GM12878 (cell line): Measurements from ENCODE around the gene C1QL2. TPM values are rescaled to one million over a fixed set of nuclear protein-coding genes. Genes with fewer than 3 reads are reported as not detected.

ENCODE experiments used
- ATAC-seq: fragments of 200-7000 bp; cut with Tn5 transposase; 3 replicates; pipeline ENCODE4 v1.9.1; 2020; ENCODE audit warnings: mild to moderate bottlenecking, moderate library complexity
- BruUV-seq: library from RNA; stranded (reverse); fragments of 400-500 nt; replicated peaks from 2 replicates; lab custom pipeline; 2021; lab: Mats Ljungman, UMichigan
- CTCF ChIA-PET: fragments of 300-600 bp; sonication (Branson Sonifier 250); formaldehyde crosslinking; extraction: SDS; loops from one replicate; lab custom pipeline; 2021; ENCODE audit warnings: inconsistent platforms; lab: Yijun Ruan, JAX
- POLR2A ChIA-PET: fragments of 350-600 bp; formaldehyde crosslinking; extraction: SDS; loops from one replicate; lab custom pipeline; 2021; ENCODE audit warnings: inconsistent platforms; lab: Charles Lee
- RAD21 ChIA-PET: fragments of 300-600 bp; sonication (Branson Sonifier 250); formaldehyde crosslinking; loops from one replicate; lab custom pipeline; 2023; ENCODE audit warnings: antibody characterized with exemption; ENCODE audit not compliant: unreplicated experiment; lab: Charles Lee
- SMC1A ChIA-PET: fragments of 300-600 bp; sonication (Branson Sonifier 250); formaldehyde crosslinking; loops from one replicate; lab custom pipeline; 2023; ENCODE audit not compliant: unreplicated experiment, uncharacterized antibody; lab: Charles Lee
- DNase-seq: peaks from one replicate; pipeline ENCODE4 v3.0.0-alpha.2; 2011; ENCODE audit warnings: low read depth, low spot score
- FAIRE-seq: peaks from 3 replicates; lab custom pipeline; 2011; peaks lifted over from hg19 to GRCh38; lab: Jason Lieb, UNC
- H2AFZ ChIP-seq: 2 replicates; pipeline ENCODE4 v1.6.0; 2011; ENCODE audit warnings: low read depth, low read length, control low read depth; ENCODE audit not compliant: control insufficient read depth
- H3K27ac ChIP-seq: 2 replicates; pipeline ENCODE4 v1.5.1; 2011; ENCODE audit warnings: control low read depth; ENCODE audit not compliant: control insufficient read depth, insufficient read depth
- H3K27me3 ChIP-seq, 2 experiments: replicated peaks in 1 of 2; 2 replicates each; pipeline versions ENCODE4 v1.6.0 to v1.6.1; 2011; ENCODE audit warnings: low read length in 1 of 2; ENCODE audit not compliant: control insufficient read depth in 2 of 2, insufficient read depth in 2 of 2
- H3K36me3 ChIP-seq, 2 experiments: 2 replicates each; pipeline ENCODE4 v1.5.1; 2011; ENCODE audit warnings: low read length in 1 of 2; ENCODE audit not compliant: control insufficient read depth in 2 of 2, insufficient read depth in 2 of 2
- H3K4me1 ChIP-seq: 2 replicates; pipeline ENCODE4 v1.6.1; 2011; ENCODE audit warnings: mild to moderate bottlenecking, low read length, moderate library complexity, mixed read lengths; ENCODE audit not compliant: control insufficient read depth, insufficient read depth
- H3K4me2 ChIP-seq: 2 replicates; pipeline ENCODE4 v1.6.0; 2011; ENCODE audit warnings: control low read depth; ENCODE audit not compliant: control insufficient read depth, insufficient read depth
- H3K4me3 ChIP-seq: fragments of 200-600 bp; sonication (generic); 2 replicates; pipeline ENCODE4 v1.5.1; 2016
- H3K79me2 ChIP-seq: 2 replicates; pipeline ENCODE4 v1.6.0; 2011; ENCODE audit warnings: low read length; ENCODE audit not compliant: control insufficient read depth, insufficient read depth
- H3K9ac ChIP-seq: 2 replicates; pipeline ENCODE4 v1.8.0; 2011; ENCODE audit warnings: low read length, control low read depth, mixed read lengths; ENCODE audit not compliant: control insufficient read depth, insufficient read depth
- H3K9me3 ChIP-seq: replicated peaks from 3 replicates; pipeline ENCODE4 v1.5.1; 2011; ENCODE audit warnings: mild to moderate bottlenecking, low read length; ENCODE audit not compliant: control insufficient read depth, insufficient read depth
- H4K20me1 ChIP-seq: 2 replicates; pipeline ENCODE4 v1.6.0; 2011; ENCODE audit not compliant: control insufficient read depth, insufficient read depth
- BACH1 ChIP-seq: fragments of 450-650 bp; IDR thresholded peaks from 2 replicates; pipeline ENCODE4 v1.6.1; 2017; ENCODE audit warnings: mild to moderate bottlenecking, borderline replicate concordance
- BCL3 ChIP-seq: IDR thresholded peaks from 2 replicates; pipeline ENCODE4 v1.6.1; 2011; ENCODE audit warnings: borderline replicate concordance, low read depth, mild to moderate bottlenecking, moderate library complexity, low read length; ENCODE audit not compliant: insufficient read depth, poor library complexity, severe bottlenecking
- CBX3 ChIP-seq: fragments of 200-600 bp; sonication (generic); IDR thresholded peaks from 2 replicates; pipeline ENCODE4 v1.6.1; 2016; ENCODE audit warnings: low read depth, borderline replicate concordance
- CHD2 ChIP-seq: IDR thresholded peaks from 2 replicates; pipeline ENCODE4 v1.6.1; 2011; ENCODE audit warnings: low read depth, low read length, improper control_type of control experiment, borderline replicate concordance
- CHD4 ChIP-seq: fragments of 200-600 bp; sonication (generic); IDR thresholded peaks from 2 replicates; pipeline ENCODE4 v1.6.1; 2016; ENCODE audit warnings: mild to moderate bottlenecking
- CTCF ChIP-seq, 3 experiments: IDR thresholded peaks in 2 of 3; conservative IDR thresholded peaks in 1 of 3; 2 replicates each; pipeline ENCODE4 v1.5.1; 2011; ENCODE audit warnings: low read depth in 3 of 3, low read length in 3 of 3, mild to moderate bottlenecking in 3 of 3, control low read depth in 2 of 3, moderate library complexity in 2 of 3, inconsistent platforms in 1 of 3, mixed read lengths in 1 of 3; ENCODE audit not compliant: control insufficient read depth in 2 of 3, insufficient read depth in 1 of 3; ENCODE audit errors: extremely low read depth in 1 of 3
- EED ChIP-seq: sonication (generic); IDR thresholded peaks from 2 replicates; pipeline ENCODE4 v1.6.1; 2016; ENCODE audit warnings: antibody characterized with exemption, low read depth
- MYB ChIP-seq: fragments of 150-350 bp; IDR thresholded peaks from 2 replicates; pipeline ENCODE4 v1.6.1; 2014; ENCODE audit warnings: mild to moderate bottlenecking, low read depth, low read length, borderline replicate concordance
- NFYA ChIP-seq: IDR thresholded peaks from 2 replicates; pipeline ENCODE4 v1.6.1; 2011; ENCODE audit warnings: low read depth, mild to moderate bottlenecking, low read length, improper control_type of control experiment, borderline replicate concordance
- PRDM15 ChIP-seq: fragments of 450-650 bp; formaldehyde crosslinking; IDR thresholded peaks from 2 replicates; pipeline ENCODE4 v1.4.0; 2020; ENCODE audit warnings: mild to moderate bottlenecking, moderate library complexity
- SMC3 ChIP-seq: IDR thresholded peaks from 2 replicates; pipeline ENCODE4 v1.6.1; 2011; ENCODE audit warnings: low read length, improper control_type of control experiment, borderline replicate concordance
- SREBF1 ChIP-seq: IDR thresholded peaks from 2 replicates; pipeline ENCODE4 v1.6.1; 2012; ENCODE audit warnings: mild to moderate bottlenecking, low read length
- SREBF2 ChIP-seq: IDR thresholded peaks from 2 replicates; pipeline ENCODE4 v1.6.1; 2012; ENCODE audit warnings: mild to moderate bottlenecking, low read length
- YY1 ChIP-seq: IDR thresholded peaks from 2 replicates; pipeline ENCODE4 v1.6.1; 2011; ENCODE audit warnings: low read depth, mild to moderate bottlenecking, low read length
- ZBTB11 ChIP-seq: fragments of 450-650 bp; formaldehyde crosslinking; IDR thresholded peaks from 2 replicates; pipeline ENCODE4 v1.5.0; 2022; ENCODE audit warnings: mild to moderate bottlenecking, missing genetic modification characterization
- WGBS: methylation state at CpG from one replicate; pipeline ENCODE4 v1.1.6; 2016; ENCODE audit warnings: low lambda C conversion rate; ENCODE audit not compliant: insufficient replicate concordance, insufficient coverage; ENCODE audit errors: missing lambda C conversion rate; 5-methylcytosine and 5-hydroxymethylcytosine counted together
- in situ Hi-C: fragments of 300-500 bp; cut with MboI; formaldehyde crosslinking; loops from 9 replicates; pipeline ENCODE4 v1.14.3; 2018; ENCODE audit warnings: mixed read lengths
- intact Hi-C: fragments of 100-400 bp; cut with micrococcal nuclease; formaldehyde crosslinking; loops from one replicate; pipeline ENCODE4 v1.14.2; 2022; ENCODE audit not compliant: unreplicated experiment
- polyA plus RNA-seq, 11 experiments: library from polyadenylated mRNA; depleted of rRNA in 4 of 11; unstranded in 6 of 11; stranded (reverse) in 5 of 11; fragments of >200 nt; fragmentation: Nextera tagmentation in 4 of 11; fragmentation: Illumina TruSeq in 1 of 11; extraction: Ambion mirVana in 4 of 11; extraction: Trizol in 1 of 11; gene quantifications; 1 replicate in 1 of 11; 2 replicates in 10 of 11; pipeline versions ENCODE4 v1.2.1 to v1.2.3, GENCODE V29; 2011 to 2016; ENCODE audit warnings: inconsistent platforms in 2 of 11, missing spikeins in 2 of 11, low read depth in 1 of 11
- total RNA-seq, 4 experiments: library from RNA; depleted of rRNA in 3 of 4; stranded (reverse); fragments of >200 nt in 3 of 4; fragmentation: Illumina TruSeq in 1 of 4; extraction: Trizol in 1 of 4; gene quantifications; 2 replicates each; pipeline versions ENCODE4 v1.2.1 to v1.2.3, GENCODE V29; 2013 to 2021

C1QL2 gene
- total and polyA plus RNA-seq, 10 of the 15 experiments (the other 5 are each of a cell fraction or from before 2014, with no cell fraction given), result not detected

DNA sequence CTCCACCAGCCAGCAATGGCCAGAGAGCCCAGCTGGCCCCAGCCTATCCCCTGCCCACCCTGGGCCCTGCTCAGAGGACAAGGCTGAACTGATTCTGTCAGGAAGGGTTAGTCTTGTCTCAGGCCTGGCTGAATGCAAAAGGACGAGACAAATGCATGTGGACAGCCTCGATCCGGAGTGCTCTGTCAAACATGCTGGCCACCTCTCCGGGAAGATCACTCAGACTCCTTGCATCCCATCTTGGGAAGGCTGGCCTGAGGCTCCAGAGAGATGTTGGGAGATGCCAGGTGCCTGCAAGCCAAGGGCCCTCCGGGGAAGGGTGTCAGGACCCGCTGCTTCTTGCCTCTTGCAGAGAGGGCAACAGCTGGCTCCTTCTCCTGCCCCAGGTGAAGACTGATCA is 20.2 kb upstream of the C1QL2 start:
- no peak for ATAC-seq
- ChIA-PET CTCF (no interaction called here), RAD21 (no interaction called here), POLR2A (no interaction called here), SMC1A (no interaction called here)
- Histone ChIP-seq H3K9me3 (no peaks in the 10 kb centered on the region), H3K27ac (no peak overlapping the region), H2AFZ (no peak overlapping the region), H3K4me3 (no peak overlapping the region), H3K9ac (no peak overlapping the region), H3K4me1 (no peaks in the 10 kb centered on the region), H3K4me2 (no peak overlapping the region), H3K27me3 (no peaks in the 10 kb centered on the region), H3K79me2 (no peaks in the 10 kb centered on the region), H3K36me3 (no peaks in the 10 kb centered on the region), H4K20me1 (no peaks in the 10 kb centered on the region)
- 8% methylated on average over 6 of the region's 6 CpGs for WGBS
- in situ Hi-C loops (loop anchor here (5.0 kb wide), 1 partner anchor 296 kb away; no protein-coding TSS in a partner anchor), intact Hi-C loops (no loop called here)
- FAIRE-seq, result no peak
- no TSS peak for BruUV-seq
- DNase-seq, result no peak
- TF ChIP-seq ZBTB11 (CRISPR knock-in tag) (no peak), SREBF2 (no peak), YY1 (no peak), BACH1 (no peak), CBX3 (no peak), CTCF (IDR thresholded peaks at IDR 0.05 in 2 of 3, conservative IDR thresholded peaks at IDR 0.05 in 1 of 3; ENCODE audit: control insufficient read depth in 2 of 3, extremely low read depth in 1 of 3, insufficient read depth in 1 of 3, low read depth in 3 of 3, low read length in 3 of 3) (no peak), PRDM15 (CRISPR knock-in tag) (no peak), CHD2 (no peak), BCL3 (no peak), MYB (no peak), SMC3 (no peak), NFYA (no peak), CHD4 (no peak), SREBF1 (no peak), EED (no peak)
